Astrocyte (in vitro differentiated cells and primary cell): ENCODE results near the gene CHN2. TPM values are rescaled to one million over a fixed set of nuclear protein-coding genes. Genes with fewer than 3 reads are reported as not detected.

Source experiments
- DNase-seq: peaks from one replicate; pipeline ENCODE4 v3.0.0-alpha.2; 2010; ENCODE audit warnings: low read depth
- FAIRE-seq: peaks from 2 replicates; lab custom pipeline; 2011; peaks lifted over from hg19 to GRCh38; lab: Jason Lieb, UNC
- H2AFZ ChIP-seq: 2 replicates; pipeline ENCODE4 v1.6.0; 2012; ENCODE audit warnings: low read depth, low read length, inconsistent platforms
- H3K27ac ChIP-seq: 2 replicates; pipeline ENCODE4 v1.5.1; 2011; ENCODE audit warnings: low read depth, low read length, inconsistent platforms
- H3K27me3 ChIP-seq: 2 replicates; pipeline ENCODE4 v1.6.0; 2011; ENCODE audit warnings: low read length, inconsistent platforms; ENCODE audit not compliant: insufficient read depth
- H3K36me3 ChIP-seq: 2 replicates; pipeline ENCODE4 v1.5.1; 2011; ENCODE audit warnings: low read length, inconsistent platforms; ENCODE audit not compliant: insufficient read depth
- H3K4me1 ChIP-seq: 2 replicates; pipeline ENCODE4 v1.5.1; 2011; ENCODE audit warnings: low read length, inconsistent platforms; ENCODE audit not compliant: insufficient read depth
- H3K4me2 ChIP-seq: 2 replicates; pipeline ENCODE4 v1.6.0; 2012; ENCODE audit warnings: low read length, inconsistent platforms
- H3K4me3 ChIP-seq: 2 replicates; pipeline ENCODE4 v1.5.1; 2011; ENCODE audit warnings: low read depth, mild to moderate bottlenecking, low read length, inconsistent platforms; ENCODE audit not compliant: insufficient read depth
- H3K79me2 ChIP-seq: 2 replicates; pipeline ENCODE4 v1.6.0; 2012; ENCODE audit warnings: mild to moderate bottlenecking, low read length, inconsistent platforms; ENCODE audit not compliant: insufficient read depth
- H3K9ac ChIP-seq: 2 replicates; pipeline ENCODE4 v1.6.0; 2012; ENCODE audit warnings: mild to moderate bottlenecking, low read length, inconsistent platforms
- H3K9me3 ChIP-seq: 2 replicates; pipeline ENCODE4 v1.5.1; 2012; ENCODE audit warnings: low read depth, mild to moderate bottlenecking, low read length, inconsistent platforms; ENCODE audit not compliant: insufficient read depth
- H4K20me1 ChIP-seq: 2 replicates; pipeline ENCODE4 v1.6.0; 2012; ENCODE audit warnings: low read length, inconsistent platforms; ENCODE audit not compliant: insufficient read depth
- H3K27ac Mint-ChIP-seq: one replicate; pipeline ENCODE4 v1.8.0; 2021; ENCODE audit warnings: mild to moderate bottlenecking, mixed read lengths; ENCODE audit not compliant: unreplicated experiment
- H3K27me3 Mint-ChIP-seq: one replicate; pipeline ENCODE4 v1.8.0; 2021; ENCODE audit warnings: low read depth, mixed read lengths; ENCODE audit not compliant: unreplicated experiment
- H3K36me3 Mint-ChIP-seq: one replicate; pipeline ENCODE4 v1.8.0; 2021; ENCODE audit warnings: low read depth, mixed read lengths; ENCODE audit not compliant: unreplicated experiment
- H3K4me1 Mint-ChIP-seq: one replicate; pipeline ENCODE4 v1.8.0; 2021; ENCODE audit warnings: low read depth, mixed read lengths; ENCODE audit not compliant: unreplicated experiment
- H3K4me3 Mint-ChIP-seq: one replicate; pipeline ENCODE4 v1.8.0; 2021; ENCODE audit warnings: mild to moderate bottlenecking, moderate library complexity, mixed read lengths; ENCODE audit not compliant: unreplicated experiment
- H3K9me3 Mint-ChIP-seq: one replicate; pipeline ENCODE4 v1.8.0; 2021; ENCODE audit warnings: mild to moderate bottlenecking, mixed read lengths; ENCODE audit not compliant: unreplicated experiment
- EZH2 ChIP-seq: IDR thresholded peaks from 2 replicates; pipeline ENCODE4 v1.6.1; 2012; ENCODE audit warnings: mild to moderate bottlenecking, low read length, inconsistent platforms; ENCODE audit not compliant: insufficient read depth
- total RNA-seq: library from RNA; stranded (reverse); gene quantifications from 2 replicates; pipeline ENCODE4 v1.2.1, GENCODE V29; 2021
- TF ChIP-seq, protein P1 (sequence below): IDR thresholded peaks from 2 replicates; pipeline ENCODE4 v1.5.1; 2011; ENCODE audit warnings: low read depth, mild to moderate bottlenecking, inconsistent platforms, low read length, moderate library complexity; ENCODE audit not compliant: insufficient read depth

The CHN2 gene
- total RNA-seq, 1 donor from 2014 or later = 2.5 TPM

DNA sequence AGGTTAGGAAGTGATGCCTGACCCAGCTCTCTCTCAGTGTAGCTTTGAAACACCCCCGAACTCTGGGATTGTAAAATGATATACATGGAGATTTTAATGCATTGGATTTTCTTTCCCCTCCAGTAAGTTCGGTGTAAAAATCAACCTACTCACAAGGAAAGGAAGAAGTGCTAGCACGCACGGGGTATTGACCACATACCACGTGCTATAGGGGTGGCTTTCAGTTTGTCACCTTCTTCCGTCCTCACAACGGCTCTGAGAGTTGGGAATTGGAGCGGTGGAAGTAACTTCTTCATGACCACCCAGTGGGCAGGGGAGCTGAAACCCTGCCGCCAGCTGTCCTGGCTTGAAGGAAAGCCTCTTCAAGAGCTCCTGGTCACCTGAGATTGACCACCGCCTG is 219.6 kb downstream of the CHN2 start:
- Histone ChIP-seq H4K20me1 (no peaks in the 10 kb centered on the region), H3K79me2 (no peaks in the 10 kb centered on the region), H3K27ac (no peak overlapping the region), H2AFZ (no peak overlapping the region), H3K4me3 (no peak overlapping the region), H3K9ac (no peak overlapping the region), H3K36me3 (no peaks in the 10 kb centered on the region), H3K4me1 (no peaks in the 10 kb centered on the region), H3K4me2 (no peak overlapping the region), H3K27me3 (no peaks in the 10 kb centered on the region), H3K9me3 (no peaks in the 10 kb centered on the region)
- DNase-seq (no peak), FAIRE-seq (no peak)
- Mint-ChIP-seq H3K4me3 (no peak overlapping the region), H3K27me3 (peaks cover 11% of the 10 kb centered on the region), H3K9me3 (no peaks in the 10 kb centered on the region), H3K36me3 (peaks cover 3% of the 10 kb centered on the region), H3K27ac (no peak overlapping the region), H3K4me1 (no peaks in the 10 kb centered on the region)
- TF ChIP-seq, protein P1, sequence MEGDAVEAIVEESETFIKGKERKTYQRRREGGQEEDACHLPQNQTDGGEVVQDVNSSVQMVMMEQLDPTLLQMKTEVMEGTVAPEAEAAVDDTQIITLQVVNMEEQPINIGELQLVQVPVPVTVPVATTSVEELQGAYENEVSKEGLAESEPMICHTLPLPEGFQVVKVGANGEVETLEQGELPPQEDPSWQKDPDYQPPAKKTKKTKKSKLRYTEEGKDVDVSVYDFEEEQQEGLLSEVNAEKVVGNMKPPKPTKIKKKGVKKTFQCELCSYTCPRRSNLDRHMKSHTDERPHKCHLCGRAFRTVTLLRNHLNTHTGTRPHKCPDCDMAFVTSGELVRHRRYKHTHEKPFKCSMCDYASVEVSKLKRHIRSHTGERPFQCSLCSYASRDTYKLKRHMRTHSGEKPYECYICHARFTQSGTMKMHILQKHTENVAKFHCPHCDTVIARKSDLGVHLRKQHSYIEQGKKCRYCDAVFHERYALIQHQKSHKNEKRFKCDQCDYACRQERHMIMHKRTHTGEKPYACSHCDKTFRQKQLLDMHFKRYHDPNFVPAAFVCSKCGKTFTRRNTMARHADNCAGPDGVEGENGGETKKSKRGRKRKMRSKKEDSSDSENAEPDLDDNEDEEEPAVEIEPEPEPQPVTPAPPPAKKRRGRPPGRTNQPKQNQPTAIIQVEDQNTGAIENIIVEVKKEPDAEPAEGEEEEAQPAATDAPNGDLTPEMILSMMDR = no peak
- TF ChIP-seq EZH2 = no peak

DNA sequence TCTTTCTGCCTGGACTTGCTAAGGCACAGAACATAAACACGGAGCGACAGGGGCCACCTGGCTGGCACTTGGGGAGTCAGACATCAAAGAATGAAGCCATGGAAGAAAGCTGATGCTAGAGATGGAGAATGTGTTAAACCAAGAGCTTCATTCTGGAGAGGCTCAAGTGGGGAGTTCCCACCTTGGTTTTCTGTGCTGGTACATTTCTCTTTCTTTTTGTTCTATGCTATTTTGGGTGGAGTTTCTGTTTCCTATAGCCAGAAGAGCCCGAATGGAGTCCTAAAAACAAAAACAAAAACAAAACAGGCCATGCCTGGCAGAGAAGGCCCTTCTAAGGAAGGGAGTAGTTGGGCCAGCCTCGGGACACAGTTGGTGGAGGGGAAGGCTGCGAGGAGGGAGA is 220.6 kb downstream of the CHN2 start:
- Histone ChIP-seq H3K4me3 (no peak overlapping the region), H3K27me3 (no peaks in the 10 kb centered on the region), H3K4me2 (no peak overlapping the region), H4K20me1 (no peaks in the 10 kb centered on the region), H3K4me1 (no peaks in the 10 kb centered on the region), H3K9ac (no peak overlapping the region), H3K36me3 (no peaks in the 10 kb centered on the region), H3K79me2 (no peaks in the 10 kb centered on the region), H3K9me3 (no peaks in the 10 kb centered on the region), H2AFZ (no peak overlapping the region), H3K27ac (no peak overlapping the region)
- H3K4me3 Mint-ChIP-seq = no peak overlapping the region
- H3K27ac Mint-ChIP-seq = no peak overlapping the region
- DNase-seq (no peak), FAIRE-seq (no peak)
- peaks cover 11% of the 10 kb centered on the region for H3K27me3 Mint-ChIP-seq
- no peaks in the 10 kb centered on the region for H3K4me1 Mint-ChIP-seq
- H3K9me3 Mint-ChIP-seq = no peaks in the 10 kb centered on the region
- peaks cover 3% of the 10 kb centered on the region for H3K36me3 Mint-ChIP-seq
- TF ChIP-seq, protein P1 = no peak
- TF ChIP-seq EZH2 = no peak

- Mint-ChIP-seq H3K4me1 (no peaks in the 10 kb centered on the region), H3K27me3 (peaks cover 11% of the 10 kb centered on the region), H3K4me3 (no peak overlapping the region), H3K27ac (no peak overlapping the region), H3K36me3 (peaks cover 3% of the 10 kb centered on the region), H3K9me3 (no peaks in the 10 kb centered on the region)
- Histone ChIP-seq H2AFZ (no peak overlapping the region), H3K4me1 (no peaks in the 10 kb centered on the region), H3K36me3 (no peaks in the 10 kb centered on the region), H3K4me2 (no peak overlapping the region), H3K79me2 (no peaks in the 10 kb centered on the region), H3K4me3 (no peak overlapping the region), H3K9me3 (no peaks in the 10 kb centered on the region), H3K27ac (no peak overlapping the region), H4K20me1 (no peaks in the 10 kb centered on the region), H3K27me3 (no peaks in the 10 kb centered on the region), H3K9ac (no peak overlapping the region)
- FAIRE-seq (no peak), DNase-seq (no peak)
- TF ChIP-seq EZH2 = no peak
- TF ChIP-seq, protein P1 = no peak
These were observed 221.8 kb downstream of the CHN2 start for GRCh38 chr7:29416276-29416937.
